ENCODE results near the gene EPHB1. TPM values are rescaled to one million over a fixed set of nuclear protein-coding genes. Genes with fewer than 3 reads are reported as not detected.

EPHB1 gene
- total RNA-seq, 4 donors from 2014 or later: 2.6 to 5.3 (median 3.1) TPM; not detected in 1

GRCh38 chr3:134917631-134918030 lies 122.6 kb downstream of the EPHB1 start:
- Histone ChIP-seq H3K9me3 (no peaks in the 10 kb centered on the region), H3K4me1 (no peaks in the 10 kb centered on the region), H3K4me3 (no peak overlapping the region), H3K27me3 (no peaks in the 10 kb centered on the region), H3K27ac (no peak overlapping the region), H3K36me3 (no peaks in the 10 kb centered on the region)
- TF ChIP-seq POLR2A (IDR thresholded peaks at IDR 0.05): no peak
- TF ChIP-seq CTCF (IDR thresholded peaks at IDR 0.05): no peak
- DNase-seq: no peak
- intact Hi-C loops (cut with DNase I; ENCODE audit: low total_unique reads): no loop called here

GRCh38 chr3:134918441-134918840 lies 123.4 kb downstream of the EPHB1 start:
- Histone ChIP-seq H3K27me3 (no peaks in the 10 kb centered on the region), H3K9me3 (no peaks in the 10 kb centered on the region), H3K27ac (no peak overlapping the region), H3K4me3 (no peak overlapping the region), H3K36me3 (no peaks in the 10 kb centered on the region), H3K4me1 (no peaks in the 10 kb centered on the region)
- TF ChIP-seq CTCF (IDR thresholded peaks at IDR 0.05) (no peak), POLR2A (IDR thresholded peaks at IDR 0.05) (no peak)
- intact Hi-C loops (cut with DNase I; ENCODE audit: low total_unique reads): no loop called here
- no peak for DNase-seq

DNA sequence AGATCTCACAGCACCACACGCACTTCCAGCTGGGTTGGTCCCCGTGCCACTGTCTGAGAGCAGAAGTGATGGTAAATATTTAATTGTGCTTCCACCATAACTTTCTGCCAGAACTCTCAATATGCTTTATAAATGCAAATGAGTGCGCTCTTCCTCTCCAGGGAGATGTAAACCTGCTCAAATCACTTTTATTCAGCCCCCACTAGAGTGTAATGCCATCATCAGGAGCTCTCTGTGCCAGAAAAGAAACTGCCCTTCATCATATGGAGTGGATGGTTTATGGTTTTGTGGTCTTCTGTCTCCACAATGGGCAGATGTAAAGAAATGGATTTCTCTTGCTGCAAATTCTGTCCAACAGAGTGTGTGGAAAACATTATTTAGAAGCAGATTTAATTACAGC lies 127.0 kb downstream of the EPHB1 start:
- no peaks in the 10 kb centered on the region for H3K36me3 ChIP-seq
- no peak overlapping the region for H3K4me3 ChIP-seq
- H3K9me3 ChIP-seq: no peaks in the 10 kb centered on the region
- TF ChIP-seq POLR2A (IDR thresholded peaks at IDR 0.05) (no peak), CTCF (IDR thresholded peaks at IDR 0.05) (no peak)
- no peak overlapping the region for H3K27ac ChIP-seq
- H3K4me1 ChIP-seq: no peaks in the 10 kb centered on the region
- H3K27me3 ChIP-seq: no peaks in the 10 kb centered on the region
- no peak for DNase-seq
- intact Hi-C loops (cut with DNase I; ENCODE audit: low total_unique reads): no loop called here

GRCh38 chr3:134922866-134923265 lies 127.8 kb downstream of the EPHB1 start:
- Histone ChIP-seq H3K4me3 (no peak overlapping the region), H3K27me3 (no peaks in the 10 kb centered on the region), H3K27ac (no peak overlapping the region), H3K4me1 (no peaks in the 10 kb centered on the region), H3K36me3 (no peaks in the 10 kb centered on the region), H3K9me3 (no peaks in the 10 kb centered on the region)
- TF ChIP-seq POLR2A (IDR thresholded peaks at IDR 0.05): no peak
- TF ChIP-seq CTCF (IDR thresholded peaks at IDR 0.05): no peak
- DNase-seq: no peak
- intact Hi-C loops (cut with DNase I; ENCODE audit: low total_unique reads): no loop called here

DNA sequence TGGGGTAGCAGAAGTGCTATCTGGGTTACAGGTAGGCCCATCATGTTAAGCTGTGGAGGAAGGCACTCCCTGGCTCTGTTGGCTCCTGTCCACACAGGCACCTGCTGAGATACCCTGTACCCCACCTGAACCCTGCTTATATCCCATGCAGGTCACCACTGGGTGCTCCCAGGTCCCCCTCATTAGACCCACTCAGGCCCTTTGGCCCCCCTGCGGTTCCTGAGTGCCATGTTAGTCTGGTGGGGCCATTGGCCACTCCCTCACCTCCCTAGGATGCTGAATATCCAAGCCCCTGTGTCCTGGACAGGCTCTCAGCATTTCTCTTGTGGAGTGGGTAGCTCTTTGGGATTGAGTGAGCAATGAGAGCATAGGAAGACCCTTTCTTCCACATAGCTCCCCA lies 128.2 kb downstream of the EPHB1 start:
- TF ChIP-seq POLR2A (IDR thresholded peaks at IDR 0.05) (no peak), CTCF (IDR thresholded peaks at IDR 0.05) (no peak)
- Histone ChIP-seq H3K36me3 (no peaks in the 10 kb centered on the region), H3K9me3 (no peaks in the 10 kb centered on the region), H3K4me3 (no peak overlapping the region), H3K27me3 (no peaks in the 10 kb centered on the region), H3K27ac (no peak overlapping the region), H3K4me1 (no peaks in the 10 kb centered on the region)
- no peak for DNase-seq
- intact Hi-C loops (cut with DNase I; ENCODE audit: low total_unique reads): no loop called here

Data from uterus (tissue), 4 donors.